ENCODE data around the gene POR.
"Not testable (repeated sequence)": the region's sequence is repeated elsewhere in the genome, so short reads cannot be mapped to it uniquely, and the experiment has no call there.

The POR gene

DNA sequence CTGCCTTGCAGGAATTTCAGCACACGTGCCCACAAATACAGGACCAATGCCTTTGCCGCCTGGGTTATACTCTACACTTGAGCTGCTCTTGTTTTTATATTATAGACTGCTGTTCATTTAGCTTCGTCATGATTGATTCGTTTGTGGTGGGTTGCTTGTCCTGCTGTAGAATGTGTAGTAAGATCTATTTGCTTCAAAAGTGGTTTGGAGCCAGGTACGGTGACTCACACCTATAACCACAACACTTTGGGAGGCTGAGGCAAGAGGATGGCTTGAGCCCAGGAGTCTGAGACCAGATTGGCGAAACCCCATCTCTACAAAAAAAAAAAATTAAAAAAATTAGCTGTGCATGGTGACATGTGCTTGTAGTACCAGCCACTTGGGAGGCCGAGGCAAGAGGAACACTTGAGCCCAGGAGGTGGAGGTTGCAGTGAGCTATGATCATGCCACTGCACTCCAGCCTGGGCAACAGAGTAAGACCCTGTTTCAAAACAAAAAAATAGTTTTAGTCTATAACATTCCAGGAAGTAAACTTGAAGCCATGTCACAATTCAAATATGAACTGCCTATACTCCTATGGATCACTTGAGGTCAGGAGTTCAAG, 45.1 kb upstream of the POR start:
- Histone ChIP-seq H3K36me3 (no peaks in the 10 kb centered on the region), H3K4me1 (ENCODE audit: control insufficient read depth in 1 of 2, insufficient read depth in 1 of 2, low read depth in 1 of 2, low read length in 1 of 2) (peaks cover 11 to 13% of the 10 kb centered on the region in 2 experiments), H3K4me3 (ENCODE audit: low read depth in 1 of 2, low read length in 1 of 2) (no peak overlapping the region), H3K9me3 (no peaks in the 10 kb centered on the region), H3K27ac (no peak overlapping the region), H3K27me3 (no peaks in the 10 kb centered on the region)
- TF ChIP-seq, protein P1, sequence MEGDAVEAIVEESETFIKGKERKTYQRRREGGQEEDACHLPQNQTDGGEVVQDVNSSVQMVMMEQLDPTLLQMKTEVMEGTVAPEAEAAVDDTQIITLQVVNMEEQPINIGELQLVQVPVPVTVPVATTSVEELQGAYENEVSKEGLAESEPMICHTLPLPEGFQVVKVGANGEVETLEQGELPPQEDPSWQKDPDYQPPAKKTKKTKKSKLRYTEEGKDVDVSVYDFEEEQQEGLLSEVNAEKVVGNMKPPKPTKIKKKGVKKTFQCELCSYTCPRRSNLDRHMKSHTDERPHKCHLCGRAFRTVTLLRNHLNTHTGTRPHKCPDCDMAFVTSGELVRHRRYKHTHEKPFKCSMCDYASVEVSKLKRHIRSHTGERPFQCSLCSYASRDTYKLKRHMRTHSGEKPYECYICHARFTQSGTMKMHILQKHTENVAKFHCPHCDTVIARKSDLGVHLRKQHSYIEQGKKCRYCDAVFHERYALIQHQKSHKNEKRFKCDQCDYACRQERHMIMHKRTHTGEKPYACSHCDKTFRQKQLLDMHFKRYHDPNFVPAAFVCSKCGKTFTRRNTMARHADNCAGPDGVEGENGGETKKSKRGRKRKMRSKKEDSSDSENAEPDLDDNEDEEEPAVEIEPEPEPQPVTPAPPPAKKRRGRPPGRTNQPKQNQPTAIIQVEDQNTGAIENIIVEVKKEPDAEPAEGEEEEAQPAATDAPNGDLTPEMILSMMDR (IDR thresholded peaks at IDR 0.05): no peak

DNA sequence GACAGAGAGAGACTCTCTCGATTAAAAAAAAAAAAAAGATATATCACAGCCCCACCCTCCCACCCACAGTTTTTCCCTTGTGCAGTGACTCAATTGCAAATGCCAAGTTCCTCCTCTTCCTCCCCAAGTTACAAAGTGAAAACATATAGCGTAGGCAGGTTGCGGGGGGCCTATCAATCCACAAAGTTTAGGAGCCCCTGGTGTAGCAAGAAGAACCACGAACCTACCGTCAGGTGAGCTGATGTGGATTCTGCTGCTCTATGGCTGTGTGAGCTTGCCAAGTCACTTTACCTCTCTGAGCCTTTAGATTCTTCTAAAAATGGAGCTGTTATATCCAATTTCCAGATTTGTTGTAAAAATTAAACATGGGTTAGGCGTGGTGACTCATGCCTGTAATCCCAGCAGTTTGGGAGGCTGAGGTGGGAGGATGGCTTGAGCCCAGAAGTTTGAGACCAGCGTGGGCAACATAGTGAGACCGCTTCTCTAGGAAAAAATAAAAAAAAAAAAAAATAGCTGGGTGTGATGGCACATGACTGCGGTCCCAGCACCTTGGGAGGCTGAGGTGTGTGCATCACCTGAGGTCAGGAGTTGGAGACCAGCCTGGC, 44.3 kb upstream of the POR start:
- Histone ChIP-seq H3K4me1 (ENCODE audit: control insufficient read depth in 1 of 2, insufficient read depth in 1 of 2, low read depth in 1 of 2, low read length in 1 of 2) (peaks cover 11 to 19% of the 10 kb centered on the region in 2 experiments), H3K27me3 (no peaks in the 10 kb centered on the region), H3K4me3 (ENCODE audit: low read depth in 1 of 2, low read length in 1 of 2) (no peak overlapping the region), H3K36me3 (no peaks in the 10 kb centered on the region), H3K9me3 (no peaks in the 10 kb centered on the region), H3K27ac (no peak overlapping the region)
- TF ChIP-seq, protein P1 (IDR thresholded peaks at IDR 0.05): no peak

DNA sequence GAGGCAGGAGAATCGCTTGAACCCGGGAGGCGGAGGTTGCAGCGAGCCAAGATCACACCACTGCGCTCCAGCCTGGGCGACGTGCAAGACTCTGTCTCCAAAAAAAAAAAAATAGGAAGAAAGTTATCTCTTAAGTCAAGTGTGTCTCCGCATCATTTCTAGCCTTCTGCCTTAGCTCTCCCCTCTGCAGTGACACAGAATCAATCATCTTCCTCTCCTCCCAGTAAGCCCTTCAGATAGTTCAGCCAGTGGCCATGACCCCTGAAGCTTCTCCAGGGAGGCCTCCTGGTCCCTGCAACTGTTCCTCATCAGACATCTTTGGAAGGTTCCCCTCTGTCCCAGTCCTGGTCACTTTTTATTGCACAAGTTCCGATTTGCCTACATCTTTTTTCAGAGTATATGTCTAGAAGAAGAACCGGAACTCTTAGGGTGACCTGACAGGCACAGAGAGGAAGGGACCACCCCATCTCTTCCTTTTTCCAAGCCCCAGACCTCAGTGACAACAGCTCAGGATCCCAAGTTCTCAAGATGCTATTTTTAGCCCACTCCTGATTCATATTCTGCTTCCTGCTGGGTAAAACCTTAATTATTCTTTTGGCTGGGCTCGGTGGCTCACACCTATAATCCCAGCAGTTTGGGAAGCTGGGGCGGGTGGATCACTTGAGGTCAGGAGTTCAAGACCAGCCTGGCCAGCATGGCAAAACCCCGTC, 42.7 kb upstream of the POR start:
- TF ChIP-seq, protein P1 (IDR thresholded peaks at IDR 0.05): no peak
- H3K4me3 ChIP-seq (ENCODE audit: low read depth in 1 of 2, low read length in 1 of 2): no peak overlapping the region
- H3K27me3 ChIP-seq: no peaks in the 10 kb centered on the region
- no peak overlapping the region for H3K27ac ChIP-seq
- H3K4me1 ChIP-seq (ENCODE audit: control insufficient read depth in 1 of 2, insufficient read depth in 1 of 2, low read depth in 1 of 2, low read length in 1 of 2): peaks cover 23 to 28% of the 10 kb centered on the region in 2 experiments
- H3K36me3 ChIP-seq: no peaks in the 10 kb centered on the region
- no peaks in the 10 kb centered on the region for H3K9me3 ChIP-seq

DNA sequence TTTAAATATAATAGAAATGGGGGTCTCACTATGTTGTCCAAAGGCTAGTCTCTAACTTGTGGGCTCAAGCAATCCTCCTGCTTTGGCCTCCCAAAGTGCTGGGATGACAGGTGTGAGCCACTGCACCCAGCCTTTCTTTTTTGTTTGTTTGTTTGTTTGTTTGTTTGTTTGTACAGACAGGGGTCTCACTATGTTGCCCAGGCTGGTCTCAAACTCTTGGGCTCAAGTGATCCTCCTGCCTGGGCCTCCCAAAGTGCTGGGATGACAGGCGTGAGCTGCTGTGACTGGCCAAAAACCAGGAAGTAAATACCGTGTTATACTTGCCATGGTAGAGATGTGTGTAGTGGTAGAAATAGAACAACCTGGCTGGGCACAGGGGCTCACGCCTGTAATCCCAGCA, 40.8 kb upstream of the POR start:
- not testable (repeated sequence) for H3K27ac ChIP-seq
- H3K4me1 ChIP-seq (ENCODE audit: control insufficient read depth in 1 of 2, insufficient read depth in 1 of 2, low read depth in 1 of 2, low read length in 1 of 2): peaks cover 35 to 43% of the 10 kb centered on the region in 2 experiments

DNA sequence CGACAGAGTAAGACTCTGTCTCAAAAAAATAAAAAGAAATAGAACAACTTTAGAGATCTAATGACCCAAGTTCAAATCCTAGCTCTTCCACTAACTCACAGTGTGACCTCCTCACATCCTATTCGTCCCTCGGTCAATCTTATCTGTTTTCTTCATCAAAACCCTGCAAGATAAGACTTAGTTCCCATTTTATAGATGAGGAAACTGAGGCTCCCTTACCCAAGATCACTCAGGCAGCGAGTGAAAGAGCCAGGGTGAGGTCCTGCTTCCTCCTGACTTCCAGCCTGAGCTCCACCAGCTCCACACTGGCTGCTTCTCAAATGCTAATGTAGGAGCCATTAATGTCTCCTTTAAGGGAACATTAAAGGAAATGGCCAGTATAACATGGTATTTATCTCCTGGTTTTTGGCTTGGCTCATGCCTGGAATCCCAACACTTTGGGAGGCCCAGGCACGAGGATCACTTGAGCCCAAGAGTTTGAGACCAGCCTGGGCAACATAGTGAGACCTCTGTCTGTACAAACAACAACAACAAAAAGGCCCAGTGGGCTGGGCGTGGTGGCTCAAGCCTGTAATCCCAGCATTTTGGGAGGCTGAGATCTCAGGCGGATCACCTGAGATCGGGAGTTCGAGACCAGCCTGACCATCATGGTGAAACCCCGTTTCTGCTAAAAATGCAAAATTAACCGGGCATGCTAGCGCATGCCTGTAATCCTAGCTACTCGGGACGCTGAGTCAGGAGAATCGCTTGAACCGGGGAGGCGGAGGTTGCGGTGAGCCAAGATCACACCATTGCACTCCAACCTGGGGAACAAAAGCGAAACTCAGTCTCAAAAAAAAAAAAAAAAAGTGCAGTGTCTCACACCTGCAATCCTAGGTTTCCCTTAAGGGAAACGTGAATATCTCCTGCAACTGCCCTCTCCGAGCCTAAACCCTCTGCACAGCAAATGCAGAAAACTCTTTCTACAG, 39.6 kb upstream of the POR start:
- Histone ChIP-seq H3K4me3 (ENCODE audit: low read depth in 1 of 2, low read length in 1 of 2) (no peak overlapping the region), H3K9me3 (no peaks in the 10 kb centered on the region), H3K36me3 (no peaks in the 10 kb centered on the region), H3K4me1 (ENCODE audit: control insufficient read depth in 1 of 2, insufficient read depth in 1 of 2, low read depth in 1 of 2, low read length in 1 of 2) (peaks cover 43 to 55% of the 10 kb centered on the region in 2 experiments), H3K27me3 (no peaks in the 10 kb centered on the region), H3K27ac (peak overlapping the region; percentile 73)
- TF ChIP-seq, protein P1 (IDR thresholded peaks at IDR 0.05): no peak

More for the DNA sequence above, 40.8 kb upstream of the POR start:
- not testable (repeated sequence) for H3K27me3 ChIP-seq; H3K36me3 ChIP-seq; H3K9me3 ChIP-seq; H3K4me3 ChIP-seq (ENCODE audit: low read depth in 1 of 2, low read length in 1 of 2)
